DMS 273 treated with DMSO at 0.1 percent for 48 hours (cell line): ENCODE results near the gene TMEM141.
A peak's percentile ranks its signal among the peaks of the same experiment; 100 is the strongest.
"Not testable (repeated sequence)": the region's sequence is repeated elsewhere in the genome, so short reads cannot be mapped to it uniquely, and the experiment has no call there.

ENCODE experiments used
- DNase-seq: peaks from one replicate; lab custom pipeline; 2025; lab: John Stamatoyannopoulos, UW

The TMEM141 gene

GRCh38 chr9:136755302-136756133 lies 35.6 kb upstream of the TMEM141 start:
- not testable (repeated sequence) for DNase-seq

- DNase-seq = no peak
Observed at GRCh38 chr9:136756134-136756438, 35.1 kb upstream of the TMEM141 start.

GRCh38 chr9:136756836-136757235 lies 34.3 kb upstream of the TMEM141 start:
- DNase-seq = no peak

- DNase-seq = no peak
Observed at GRCh38 chr9:136757328-136757727, 33.8 kb upstream of the TMEM141 start.

GRCh38 chr9:136757751-136758140 lies 33.4 kb upstream of the TMEM141 start:
- no peak for DNase-seq

- no peak for DNase-seq
Observed at GRCh38 chr9:136759001-136759400, 32.1 kb upstream of the TMEM141 start.

- DNase-seq = no peak
Observed at GRCh38 chr9:136759436-136760325, 31.5 kb upstream of the TMEM141 start.

GRCh38 chr9:136760424-136760823 lies 30.7 kb upstream of the TMEM141 start:
- DNase-seq = no peak

- DNase-seq = peak; percentile 22
Observed at GRCh38 chr9:136760834-136761544, 30.2 kb upstream of the TMEM141 start.

- DNase-seq = no peak
Observed at GRCh38 chr9:136761545-136761981, 29.6 kb upstream of the TMEM141 start.

- no peak for DNase-seq
Observed at GRCh38 chr9:136762221-136762691, 28.9 kb upstream of the TMEM141 start.

GRCh38 chr9:136762915-136763648 lies 28.1 kb upstream of the TMEM141 start:
- DNase-seq = no peak

GRCh38 chr9:136763649-136764035 lies 27.5 kb upstream of the TMEM141 start:
- DNase-seq = no peak

- DNase-seq = no peak
Observed at GRCh38 chr9:136764301-136764891, 26.7 kb upstream of the TMEM141 start, which contains the start of gene LCN15. Gene LCN15, minus strand, starts transcription at chr9:136764518. Its CDS starts 30 bp downstream, at chr9:136764488.

- no peak for DNase-seq
Observed at GRCh38 chr9:136765041-136765440, 26.1 kb upstream of the TMEM141 start.

- not testable (repeated sequence) for DNase-seq
Observed at GRCh38 chr9:136765745-136766409, 25.3 kb upstream of the TMEM141 start.

- DNase-seq = not testable (repeated sequence)
Observed at GRCh38 chr9:136766410-136767120, 24.6 kb upstream of the TMEM141 start.

- no peak for DNase-seq
Observed at GRCh38 chr9:136769710-136770191, 21.4 kb upstream of the TMEM141 start.

GRCh38 chr9:136771907-136772415 lies 19.2 kb upstream of the TMEM141 start:
- DNase-seq = no peak
